Sigmoid colon (tissue), 4 donors: Measurements from ENCODE around the gene CENPO.

ENCODE experiments used
- CTCF ChIP-seq, 4 experiments: fragments of 450-650 bp in 3 of 4; fragments of 200-600 bp in 1 of 4; IDR thresholded peaks; one replicate each; pipeline ENCODE4 v1.5.1; 2016 to 2019; ENCODE audit warnings: antibody characterized with exemption in 4 of 4, mild to moderate bottlenecking in 3 of 4, moderate library complexity in 2 of 4
- POLR2A ChIP-seq, 2 donors: fragments of 450-650 bp; IDR thresholded peaks; one replicate each; pipeline ENCODE4 v1.6.1; 2016; ENCODE audit warnings: antibody characterized with exemption in 2 of 2, mild to moderate bottlenecking in 2 of 2, moderate library complexity in 2 of 2
- POLR2AphosphoS5 ChIP-seq, 4 donors: sonication (generic); formaldehyde crosslinking; IDR thresholded peaks; one replicate each; pipeline ENCODE4 v1.6.1; 2017; ENCODE audit warnings: antibody characterized with exemption in 4 of 4

GRCh38 chr2:24819442-24820174 is 26.4 kb downstream of the CENPO start:
- TF ChIP-seq CTCF (IDR thresholded peaks at IDR 0.05) (no peak), POLR2AphosphoS5 (IDR thresholded peaks at IDR 0.05) (no peak), POLR2A (IDR thresholded peaks at IDR 0.05) (no peak)
